NCI-H2081 treated with DMSO at 0.1 percent for 48 hours (cell line): Measurements from ENCODE around the gene DIPK1A.
A peak's percentile ranks its signal among the peaks of the same experiment; 100 is the strongest.
"Not testable (repeated sequence)": the region's sequence is repeated elsewhere in the genome, so short reads cannot be mapped to it uniquely, and the experiment has no call there.

Source experiments
- DNase-seq: peaks from one replicate; lab custom pipeline; 2025; lab: John Stamatoyannopoulos, UW

DIPK1A gene

GRCh38 chr1:92980732-92981647 is 19.7 kb upstream of the DIPK1A start:
- no peak for DNase-seq

GRCh38 chr1:92975551-92976232 is 14.4 kb upstream of the DIPK1A start:
- no peak for DNase-seq

GRCh38 chr1:92974112-92974511 is 12.8 kb upstream of the DIPK1A start:
- not testable (repeated sequence) for DNase-seq

GRCh38 chr1:92973203-92973897 is 12.1 kb upstream of the DIPK1A start:
- DNase-seq: no peak

GRCh38 chr1:92972409-92973129 is 11.3 kb upstream of the DIPK1A start:
- DNase-seq: no peak

- not testable (repeated sequence) for DNase-seq
Observed at GRCh38 chr1:92971932-92972331, 10.7 kb upstream of the DIPK1A start.

GRCh38 chr1:92970990-92971689 is 9.9 kb upstream of the DIPK1A start:
- DNase-seq: no peak

- DNase-seq: no peak
Observed at GRCh38 chr1:92969517-92969916, 8.3 kb upstream of the DIPK1A start.

- no peak for DNase-seq
Observed at GRCh38 chr1:92968138-92969032, 7.1 kb upstream of the DIPK1A start.

GRCh38 chr1:92964998-92965397 is 3.7 kb upstream of the DIPK1A start:
- DNase-seq: no peak

GRCh38 chr1:92964316-92964715 is 3.1 kb upstream of the DIPK1A start:
- no peak for DNase-seq

GRCh38 chr1:92961896-92962752 is 862 bp upstream of the DIPK1A start:
- DNase-seq: no peak

- DNase-seq: peak; percentile 21
Observed at GRCh38 chr1:92960395-92961130, 699 bp downstream of the DIPK1A start.

GRCh38 chr1:92958203-92958970 is 2.9 kb downstream of the DIPK1A start:
- DNase-seq: no peak

GRCh38 chr1:92957030-92957734 is 4.1 kb downstream of the DIPK1A start:
- no peak for DNase-seq

GRCh38 chr1:92956254-92957029 is 4.8 kb downstream of the DIPK1A start:
- DNase-seq: no peak
